Natural killer cell (primary cell): ENCODE results near the gene PET100. TPM values are rescaled to one million over a fixed set of nuclear protein-coding genes. Genes with fewer than 3 reads are reported as not detected.

Source experiments
- ATAC-seq, 3 donors: fragments of 150-1000 bp in 2 of 3; fragments of 200-7000 bp in 1 of 3; cut with Tn5 transposase; 1 replicate in 1 of 3; 2 replicates in 2 of 3; pipeline ENCODE4 v1.10.0; 2021; ENCODE audit warnings: mild to moderate bottlenecking in 2 of 3, moderate library complexity in 2 of 3
- DNase-seq, 2 donors: peaks; one replicate each; pipeline versions ENCODE4 v3.0.0 to v3.0.0-alpha.2; 2013 to 2021; ENCODE audit warnings: mixed read lengths in 1 of 2
- H3K27ac ChIP-seq: one replicate; pipeline ENCODE4 v1.5.1; 2013; ENCODE audit warnings: mild to moderate bottlenecking, low read length
- H3K27me3 ChIP-seq: one replicate; pipeline ENCODE4 v1.6.1; 2013; ENCODE audit warnings: low read length; ENCODE audit not compliant: control insufficient read depth, insufficient read depth
- H3K36me3 ChIP-seq: one replicate; pipeline ENCODE4 v1.6.1; 2013; ENCODE audit warnings: low read length; ENCODE audit not compliant: control insufficient read depth, insufficient read depth
- H3K4me1 ChIP-seq: one replicate; pipeline ENCODE4 v1.6.1; 2013; ENCODE audit warnings: low read length; ENCODE audit not compliant: control insufficient read depth, insufficient read depth
- H3K4me3 ChIP-seq: one replicate; pipeline ENCODE4 v1.5.1; 2013; ENCODE audit warnings: low read length
- H3K9me3 ChIP-seq: one replicate; pipeline ENCODE4 v1.6.1; 2013; ENCODE audit warnings: low read length; ENCODE audit not compliant: control insufficient read depth, insufficient read depth
- H3K27ac Mint-ChIP-seq, 2 donors: one replicate each; pipeline ENCODE4 v1.8.0; 2022; ENCODE audit warnings: mild to moderate bottlenecking in 2 of 2, mixed read lengths in 2 of 2, moderate library complexity in 1 of 2
- H3K27me3 Mint-ChIP-seq, 2 donors: one replicate each; pipeline ENCODE4 v1.8.0; 2022; ENCODE audit warnings: low read depth in 2 of 2, mixed read lengths in 2 of 2
- H3K36me3 Mint-ChIP-seq: one replicate; pipeline ENCODE4 v1.8.0; 2022; ENCODE audit warnings: mixed read lengths
- H3K4me1 Mint-ChIP-seq, 2 donors: one replicate each; pipeline ENCODE4 v1.8.0; 2022; ENCODE audit warnings: mixed read lengths in 2 of 2
- H3K4me3 Mint-ChIP-seq: one replicate; pipeline ENCODE4 v1.8.0; 2022; ENCODE audit warnings: mild to moderate bottlenecking, moderate library complexity, mixed read lengths
- H3K9me3 Mint-ChIP-seq, 2 donors: one replicate each; pipeline ENCODE4 v1.8.0; 2022; ENCODE audit warnings: mixed read lengths in 2 of 2
- WGBS: methylation state at CpG from one replicate; pipeline ENCODE4 v1.1.7; 2013; ENCODE audit warnings: missing lambda C conversion rate; ENCODE audit not compliant: insufficient coverage; 5-methylcytosine and 5-hydroxymethylcytosine counted together
- intact Hi-C: fragments of 100-400 bp; cut with micrococcal nuclease; formaldehyde crosslinking; loops from one replicate; pipeline ENCODE4 v1.14.2; 2022
- total RNA-seq, 4 donors: library from RNA; stranded (reverse); fragments of 120-200 nt in 1 of 4; gene quantifications; one replicate each; pipeline versions ENCODE4 v1.2.3 to v1.2.4, GENCODE V29; 2013 to 2022
- TF ChIP-seq, protein P1 (sequence below): fragments of 200-600 bp; IDR thresholded peaks from one replicate; pipeline ENCODE4 v1.8.0; 2022; ENCODE audit warnings: antibody characterized with exemption

Gene PET100, protein sequence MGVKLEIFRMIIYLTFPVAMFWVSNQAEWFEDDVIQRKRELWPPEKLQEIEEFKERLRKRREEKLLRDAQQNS
- 100 to 1,000 TPM in 2 of 3 donors, 10 to 100 TPM in 1; 92.0 to 139 (median 106) TPM for total RNA-seq
- total RNA-seq (2013) = 64.9 TPM

- DNase-seq (peak; percentile 94 to 98), ATAC-seq (peak; percentile 96)
- Histone ChIP-seq H3K4me3 (peak within 1 kb of the TSS; percentile 90), H3K4me1 (peaks cover 30% of the 10 kb centered on the region), H3K27ac (peak within 1 kb of the TSS; percentile 87), H3K27me3 (no peaks in the 10 kb centered on the region), H3K36me3 (peaks cover 18% of the 10 kb centered on the region), H3K9me3 (no peaks in the 10 kb centered on the region)
- Mint-ChIP-seq H3K4me3 (peak within 1 kb of the TSS; percentile 100), H3K9me3 (no peaks in the 10 kb centered on the region), H3K27ac (peak within 1 kb of the TSS; percentile 99), H3K4me1 (peaks cover 29 to 58% of the 10 kb centered on the region in 2 donors), H3K27me3 (no peaks in the 10 kb centered on the region), H3K36me3 (no peaks in the 10 kb centered on the region)
- intact Hi-C loops = loop anchor here (10.0 kb wide), 1 partner anchor 55 kb away; the partner anchor contains the start of gene TRAPPC5
- TF ChIP-seq, protein P1, sequence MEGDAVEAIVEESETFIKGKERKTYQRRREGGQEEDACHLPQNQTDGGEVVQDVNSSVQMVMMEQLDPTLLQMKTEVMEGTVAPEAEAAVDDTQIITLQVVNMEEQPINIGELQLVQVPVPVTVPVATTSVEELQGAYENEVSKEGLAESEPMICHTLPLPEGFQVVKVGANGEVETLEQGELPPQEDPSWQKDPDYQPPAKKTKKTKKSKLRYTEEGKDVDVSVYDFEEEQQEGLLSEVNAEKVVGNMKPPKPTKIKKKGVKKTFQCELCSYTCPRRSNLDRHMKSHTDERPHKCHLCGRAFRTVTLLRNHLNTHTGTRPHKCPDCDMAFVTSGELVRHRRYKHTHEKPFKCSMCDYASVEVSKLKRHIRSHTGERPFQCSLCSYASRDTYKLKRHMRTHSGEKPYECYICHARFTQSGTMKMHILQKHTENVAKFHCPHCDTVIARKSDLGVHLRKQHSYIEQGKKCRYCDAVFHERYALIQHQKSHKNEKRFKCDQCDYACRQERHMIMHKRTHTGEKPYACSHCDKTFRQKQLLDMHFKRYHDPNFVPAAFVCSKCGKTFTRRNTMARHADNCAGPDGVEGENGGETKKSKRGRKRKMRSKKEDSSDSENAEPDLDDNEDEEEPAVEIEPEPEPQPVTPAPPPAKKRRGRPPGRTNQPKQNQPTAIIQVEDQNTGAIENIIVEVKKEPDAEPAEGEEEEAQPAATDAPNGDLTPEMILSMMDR = no peak
- under 1% methylated on average over 40 of the region's 40 CpGs for WGBS
Observed at GRCh38 chr19:7629347-7630054, at the start of gene PET100, which contains the start of gene XAB2. TSS of gene PET100 (plus strand) at chr19:7629793. CDS start at chr19:7629834, 41 bp downstream. TSS of gene XAB2 (minus strand) at chr19:7629545. CDS start at chr19:7629527, 18 bp downstream.

- no peak overlapping the region for H3K27ac ChIP-seq
- no peak for ATAC-seq
- H3K27me3 ChIP-seq = no peaks in the 10 kb centered on the region
- H3K9me3 ChIP-seq = no peaks in the 10 kb centered on the region
- H3K27me3 Mint-ChIP-seq = peaks cover 1 to 6% of the 10 kb centered on the region in 2 donors
- H3K4me1 Mint-ChIP-seq = no peaks in the 10 kb centered on the region
- 66% methylated on average over 11 of the region's 11 CpGs for WGBS
- no peaks in the 10 kb centered on the region for H3K9me3 Mint-ChIP-seq
- TF ChIP-seq, protein P1 = no peak
- no peak overlapping the region for H3K4me3 Mint-ChIP-seq
- H3K4me3 ChIP-seq = no peak overlapping the region
- DNase-seq = no peak
- no peak overlapping the region for H3K27ac Mint-ChIP-seq
- H3K36me3 Mint-ChIP-seq = no peaks in the 10 kb centered on the region
- no peaks in the 10 kb centered on the region for H3K36me3 ChIP-seq
- H3K4me1 ChIP-seq = no peaks in the 10 kb centered on the region
- intact Hi-C loops = no loop called here
Observed at GRCh38 chr19:7582446-7582845, 47.1 kb upstream of the PET100 start.

GRCh38 chr19:7589822-7590221, 39.8 kb upstream of the PET100 start:
- no peaks in the 10 kb centered on the region for H3K9me3 ChIP-seq
- Mint-ChIP-seq H3K4me1 (no peaks in the 10 kb centered on the region), H3K36me3 (no peaks in the 10 kb centered on the region), H3K4me3 (no peak overlapping the region), H3K9me3 (no peaks in the 10 kb centered on the region), H3K27me3 (peaks cover 14 to 16% of the 10 kb centered on the region in 2 donors), H3K27ac (no peak overlapping the region)
- H3K4me1 ChIP-seq = no peaks in the 10 kb centered on the region
- H3K36me3 ChIP-seq = no peaks in the 10 kb centered on the region
- ATAC-seq (no peak), DNase-seq (no peak)
- H3K4me3 ChIP-seq = no peak overlapping the region
- 95% methylated on average over 5 of the region's 7 CpGs for WGBS
- intact Hi-C loops = no loop called here
- H3K27ac ChIP-seq = no peak overlapping the region
- H3K27me3 ChIP-seq = peaks cover 2% of the 10 kb centered on the region
- TF ChIP-seq, protein P1 = no peak
